ENCODE results near the gene IMP3. TPM values are rescaled to one million over a fixed set of nuclear protein-coding genes. Genes with fewer than 3 reads are reported as not detected.
A peak's percentile ranks its signal among the peaks of the same experiment; 100 is the strongest.

The IMP3 gene
- total and polyA plus RNA-seq, 2 donors from 2014 or later, result 52.0 to 95.0 TPM

- H3K36me3 ChIP-seq (ENCODE audit: control insufficient read depth in 2 of 3, insufficient read depth in 3 of 3, low read length in 3 of 3), result peaks cover 0 to 19% (median 13%) of the 10 kb centered on the region in 3 donors
- no peaks in the 10 kb centered on the region for H3K9me3 ChIP-seq (ENCODE audit: control insufficient read depth in 2 of 3, insufficient read depth in 1 of 3, low read length in 3 of 3)
- no peak overlapping the region for H3K9ac ChIP-seq (ENCODE audit: low read length in 3 of 3)
- FAIRE-seq (no peak), DNase-seq (no peak)
- H3K4me3 ChIP-seq (ENCODE audit: low read length in 3 of 3), result no peak overlapping the region
- H3K27ac ChIP-seq (ENCODE audit: low read depth in 2 of 2, low read length in 2 of 2), result no peak overlapping the region
- TF ChIP-seq, protein P1, sequence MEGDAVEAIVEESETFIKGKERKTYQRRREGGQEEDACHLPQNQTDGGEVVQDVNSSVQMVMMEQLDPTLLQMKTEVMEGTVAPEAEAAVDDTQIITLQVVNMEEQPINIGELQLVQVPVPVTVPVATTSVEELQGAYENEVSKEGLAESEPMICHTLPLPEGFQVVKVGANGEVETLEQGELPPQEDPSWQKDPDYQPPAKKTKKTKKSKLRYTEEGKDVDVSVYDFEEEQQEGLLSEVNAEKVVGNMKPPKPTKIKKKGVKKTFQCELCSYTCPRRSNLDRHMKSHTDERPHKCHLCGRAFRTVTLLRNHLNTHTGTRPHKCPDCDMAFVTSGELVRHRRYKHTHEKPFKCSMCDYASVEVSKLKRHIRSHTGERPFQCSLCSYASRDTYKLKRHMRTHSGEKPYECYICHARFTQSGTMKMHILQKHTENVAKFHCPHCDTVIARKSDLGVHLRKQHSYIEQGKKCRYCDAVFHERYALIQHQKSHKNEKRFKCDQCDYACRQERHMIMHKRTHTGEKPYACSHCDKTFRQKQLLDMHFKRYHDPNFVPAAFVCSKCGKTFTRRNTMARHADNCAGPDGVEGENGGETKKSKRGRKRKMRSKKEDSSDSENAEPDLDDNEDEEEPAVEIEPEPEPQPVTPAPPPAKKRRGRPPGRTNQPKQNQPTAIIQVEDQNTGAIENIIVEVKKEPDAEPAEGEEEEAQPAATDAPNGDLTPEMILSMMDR (IDR thresholded peaks at IDR 0.05; ENCODE audit: borderline replicate concordance, extremely low read depth, insufficient read depth), result peak; percentile 33
- H3K4me1 ChIP-seq (ENCODE audit: control insufficient read depth in 2 of 3, insufficient read depth in 2 of 3, low read depth in 1 of 3, low read length in 3 of 3), result no peaks in the 10 kb centered on the region
- intact Hi-C loops (cut with DNase I), result no loop called here
- H3K27me3 ChIP-seq (ENCODE audit: control insufficient read depth, insufficient read depth, low read length), result no peaks in the 10 kb centered on the region
These were observed 42.2 kb downstream of the IMP3 start for GRCh38 chr15:75597667-75598341.

- H3K36me3 ChIP-seq (ENCODE audit: control insufficient read depth in 2 of 3, insufficient read depth in 3 of 3, low read length in 3 of 3), result peaks cover 0 to 19% (median 13%) of the 10 kb centered on the region in 3 donors
- H3K9me3 ChIP-seq (ENCODE audit: control insufficient read depth in 2 of 3, insufficient read depth in 1 of 3, low read length in 3 of 3), result no peaks in the 10 kb centered on the region
- no peak overlapping the region for H3K27ac ChIP-seq (ENCODE audit: low read depth in 2 of 2, low read length in 2 of 2)
- TF ChIP-seq, protein P1 (IDR thresholded peaks at IDR 0.05; ENCODE audit: borderline replicate concordance, extremely low read depth, insufficient read depth), result no peak
- no peaks in the 10 kb centered on the region for H3K4me1 ChIP-seq (ENCODE audit: control insufficient read depth in 2 of 3, insufficient read depth in 2 of 3, low read depth in 1 of 3, low read length in 3 of 3)
- H3K9ac ChIP-seq (ENCODE audit: low read length in 3 of 3), result no peak overlapping the region
- DNase-seq (no peak), FAIRE-seq (no peak)
- intact Hi-C loops (cut with DNase I), result no loop called here
- H3K4me3 ChIP-seq (ENCODE audit: low read length in 3 of 3), result no peak overlapping the region
- H3K27me3 ChIP-seq (ENCODE audit: control insufficient read depth, insufficient read depth, low read length), result no peaks in the 10 kb centered on the region
These were observed 43.2 kb downstream of the IMP3 start for GRCh38 chr15:75596703-75597345.

- H3K27me3 ChIP-seq (ENCODE audit: control insufficient read depth, insufficient read depth, low read length), result no peaks in the 10 kb centered on the region
- H3K27ac ChIP-seq (ENCODE audit: low read depth in 2 of 2, low read length in 2 of 2), result no peak overlapping the region
- TF ChIP-seq, protein P1 (IDR thresholded peaks at IDR 0.05; ENCODE audit: borderline replicate concordance, extremely low read depth, insufficient read depth), result no peak
- no peaks in the 10 kb centered on the region for H3K9me3 ChIP-seq (ENCODE audit: control insufficient read depth in 2 of 3, insufficient read depth in 1 of 3, low read length in 3 of 3)
- H3K36me3 ChIP-seq (ENCODE audit: control insufficient read depth in 2 of 3, insufficient read depth in 3 of 3, low read length in 3 of 3), result peaks cover 0 to 13% (median 8%) of the 10 kb centered on the region in 3 donors
- intact Hi-C loops (cut with DNase I), result no loop called here
- FAIRE-seq, result no peak
- no peak overlapping the region for H3K4me3 ChIP-seq (ENCODE audit: low read length in 3 of 3)
- no peaks in the 10 kb centered on the region for H3K4me1 ChIP-seq (ENCODE audit: control insufficient read depth in 2 of 3, insufficient read depth in 2 of 3, low read depth in 1 of 3, low read length in 3 of 3)
- H3K9ac ChIP-seq (ENCODE audit: low read length in 3 of 3), result no peak overlapping the region
- DNase-seq, result no peak
These were observed 45.7 kb downstream of the IMP3 start for GRCh38 chr15:75594276-75594675.
